GM10248 (cell line): ENCODE data around the gene CANT1.

Experiments used
- CTCF ChIA-PET: fragments of 300-600 bp; sonication (Branson Sonifier 250); formaldehyde crosslinking; extraction: SDS; loops from one replicate; lab custom pipeline; 2021; ENCODE audit warnings: antibody characterized with exemption; lab: Yijun Ruan, JAX
- POLR2A ChIA-PET: fragments of 350-650 bp; sonication (Branson Sonifier 250); formaldehyde crosslinking; extraction: SDS; loops from one replicate; lab custom pipeline; 2020; ENCODE audit warnings: antibody characterized with exemption; lab: Yijun Ruan, JAX
- DNase-seq: peaks from one replicate; pipeline ENCODE4 v3.0.0; 2012; ENCODE audit errors: extremely low spot score
- TF ChIP-seq, protein P1 (sequence below): IDR thresholded peaks from 2 replicates; pipeline ENCODE4 v1.5.1; 2012; ENCODE audit warnings: mild to moderate bottlenecking, low read depth; ENCODE audit errors: extremely low read depth, missing control alignments, control extremely low read depth

Gene CANT1

DNA sequence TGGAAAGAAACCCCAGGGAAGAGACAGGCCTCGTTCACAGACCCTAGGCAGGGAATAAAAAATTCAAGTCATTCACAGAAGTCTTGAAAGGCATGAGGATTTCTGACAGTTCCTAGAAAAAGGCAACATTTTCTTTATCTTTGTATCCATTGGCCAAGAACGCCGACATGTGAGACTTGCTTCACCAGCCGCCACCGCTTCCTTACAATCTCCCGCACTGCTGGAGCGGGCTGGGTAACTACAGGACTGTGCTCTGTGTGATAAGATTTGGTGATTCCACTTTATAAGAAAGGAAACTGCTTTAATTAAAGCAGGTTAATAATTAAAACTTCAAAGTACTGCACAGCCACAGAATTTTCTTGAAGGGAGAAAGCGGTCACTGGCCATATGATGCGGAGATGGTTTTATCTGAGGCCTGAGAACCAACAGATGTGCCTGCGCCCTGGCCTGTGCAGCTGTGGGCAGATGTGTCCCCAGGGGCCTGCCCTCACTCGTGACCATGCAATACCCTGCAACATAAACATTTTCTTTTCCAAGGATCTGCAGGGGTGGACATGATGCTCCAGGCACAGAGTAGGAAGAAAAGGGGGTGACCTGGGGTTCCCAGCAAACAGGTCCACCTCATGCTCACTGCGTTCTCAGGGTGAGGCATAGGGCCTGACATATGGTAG lies 16.9 kb downstream of the CANT1 start:
- no peak for DNase-seq
- ChIA-PET POLR2A (no interaction called here), CTCF (interaction anchor here (1.4 kb wide), 1 partner anchor 33 kb away, joined by 3 read pairs; no protein-coding TSS in a partner anchor)
- TF ChIP-seq, protein P1, sequence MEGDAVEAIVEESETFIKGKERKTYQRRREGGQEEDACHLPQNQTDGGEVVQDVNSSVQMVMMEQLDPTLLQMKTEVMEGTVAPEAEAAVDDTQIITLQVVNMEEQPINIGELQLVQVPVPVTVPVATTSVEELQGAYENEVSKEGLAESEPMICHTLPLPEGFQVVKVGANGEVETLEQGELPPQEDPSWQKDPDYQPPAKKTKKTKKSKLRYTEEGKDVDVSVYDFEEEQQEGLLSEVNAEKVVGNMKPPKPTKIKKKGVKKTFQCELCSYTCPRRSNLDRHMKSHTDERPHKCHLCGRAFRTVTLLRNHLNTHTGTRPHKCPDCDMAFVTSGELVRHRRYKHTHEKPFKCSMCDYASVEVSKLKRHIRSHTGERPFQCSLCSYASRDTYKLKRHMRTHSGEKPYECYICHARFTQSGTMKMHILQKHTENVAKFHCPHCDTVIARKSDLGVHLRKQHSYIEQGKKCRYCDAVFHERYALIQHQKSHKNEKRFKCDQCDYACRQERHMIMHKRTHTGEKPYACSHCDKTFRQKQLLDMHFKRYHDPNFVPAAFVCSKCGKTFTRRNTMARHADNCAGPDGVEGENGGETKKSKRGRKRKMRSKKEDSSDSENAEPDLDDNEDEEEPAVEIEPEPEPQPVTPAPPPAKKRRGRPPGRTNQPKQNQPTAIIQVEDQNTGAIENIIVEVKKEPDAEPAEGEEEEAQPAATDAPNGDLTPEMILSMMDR = no peak

DNA sequence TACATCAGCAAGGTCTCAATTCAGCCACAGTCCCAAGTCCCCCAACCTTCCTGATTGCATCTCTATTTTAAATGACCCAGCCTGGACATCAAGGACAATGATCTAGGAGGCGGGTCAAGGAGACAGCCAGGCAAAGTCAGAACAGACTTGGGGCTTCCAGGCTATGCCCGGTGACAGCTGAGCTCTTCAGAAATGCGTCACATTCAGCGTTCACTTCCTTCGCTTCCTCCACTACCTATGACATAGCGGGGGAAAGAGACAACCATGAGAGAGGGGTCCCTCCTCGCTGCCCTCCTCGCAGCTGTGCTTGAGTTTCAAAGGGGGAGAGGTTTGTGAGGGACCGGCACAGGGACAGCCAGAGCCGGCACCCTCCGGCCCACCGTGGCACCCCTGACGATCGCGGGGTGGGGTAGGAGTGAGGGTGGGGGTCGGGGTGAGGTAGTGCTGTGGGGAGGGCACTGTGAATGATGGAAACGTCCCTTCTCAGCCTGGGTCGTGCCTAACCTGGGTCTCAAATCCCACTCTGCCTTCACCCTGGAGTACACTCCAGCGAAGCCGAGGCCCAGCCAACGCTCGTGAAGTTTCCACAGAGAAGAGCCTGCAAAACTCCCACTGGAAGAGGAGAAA lies 17.5 kb downstream of the CANT1 start:
- no peak for DNase-seq
- ChIA-PET POLR2A (no interaction called here), CTCF (interaction anchor here (1.4 kb wide), 1 partner anchor 33 kb away, joined by 3 read pairs; no protein-coding TSS in a partner anchor)
- TF ChIP-seq, protein P1 = no peak

DNA sequence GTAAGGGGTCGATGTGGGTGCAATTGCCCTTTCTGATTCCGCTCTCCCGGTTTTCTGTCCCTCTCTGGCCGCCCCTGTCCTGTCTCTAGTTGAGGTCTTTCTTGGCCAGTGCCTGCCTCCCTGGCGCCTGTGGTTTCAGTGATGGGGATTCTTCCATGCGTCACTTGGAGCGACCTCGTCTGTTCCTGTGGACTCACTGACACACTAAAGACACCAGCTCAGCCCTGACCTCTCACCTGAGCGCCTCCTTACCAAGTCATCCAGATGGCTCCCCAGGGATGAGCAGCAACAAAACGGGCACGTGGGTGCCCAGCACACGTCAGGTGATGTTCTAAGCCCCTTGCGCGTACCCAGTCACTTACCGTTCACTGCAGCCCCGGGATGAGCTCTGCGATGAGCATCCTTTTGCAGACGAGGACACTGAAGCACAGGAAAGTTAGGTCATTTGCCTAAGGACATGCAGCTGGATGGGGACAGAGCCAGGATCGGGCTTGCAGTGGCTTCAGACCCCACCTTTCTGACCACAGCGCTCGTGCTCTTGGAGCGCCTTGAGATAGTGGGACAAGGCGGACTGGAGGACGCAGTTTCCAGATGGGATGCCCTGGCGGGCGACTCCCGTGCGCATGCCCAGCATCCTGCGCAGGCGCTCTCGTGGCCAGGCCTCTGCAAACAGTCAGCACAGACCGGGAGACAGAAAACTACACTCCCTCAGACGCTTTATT lies 18.4 kb downstream of the CANT1 start:
- TF ChIP-seq, protein P1 = no peak
- DNase-seq = no peak
- ChIA-PET CTCF (no interaction called here), POLR2A (no interaction called here)

DNA sequence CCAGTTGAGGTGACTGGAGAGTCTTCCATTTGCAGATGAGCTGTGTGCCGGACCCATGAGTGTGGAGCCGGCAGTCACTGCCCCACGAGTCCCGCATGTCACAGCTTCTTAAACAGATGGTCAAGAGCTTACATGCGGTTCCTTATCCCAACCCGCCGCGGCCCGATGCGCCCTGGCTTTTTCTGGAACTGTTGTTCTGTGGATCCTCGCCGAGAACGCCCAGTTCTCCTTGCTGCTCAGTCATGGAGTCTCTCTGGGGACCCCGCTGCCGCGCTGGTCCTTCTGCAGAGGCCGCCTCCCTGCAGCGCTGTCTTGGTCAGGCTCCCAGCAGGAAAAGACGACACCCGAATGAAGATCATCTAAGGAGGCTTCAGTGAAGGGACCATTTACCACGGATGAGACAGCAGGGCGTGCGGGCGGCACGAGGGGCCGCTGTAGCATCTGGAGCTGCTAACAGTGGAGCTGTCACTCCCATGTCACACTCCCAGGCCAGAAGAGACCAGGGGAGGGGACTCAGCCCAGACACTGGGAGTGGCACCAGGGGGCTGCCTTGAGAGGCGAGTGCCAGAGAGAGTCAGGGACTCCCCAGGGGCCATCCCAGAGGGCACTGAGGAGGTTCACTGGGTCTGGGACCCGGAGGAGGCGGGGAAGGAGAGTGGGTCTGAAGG lies 19.1 kb downstream of the CANT1 start:
- CTCF ChIA-PET = no interaction called here
- POLR2A ChIA-PET = no interaction called here
- no peak for DNase-seq
- TF ChIP-seq, protein P1 = no peak

DNA sequence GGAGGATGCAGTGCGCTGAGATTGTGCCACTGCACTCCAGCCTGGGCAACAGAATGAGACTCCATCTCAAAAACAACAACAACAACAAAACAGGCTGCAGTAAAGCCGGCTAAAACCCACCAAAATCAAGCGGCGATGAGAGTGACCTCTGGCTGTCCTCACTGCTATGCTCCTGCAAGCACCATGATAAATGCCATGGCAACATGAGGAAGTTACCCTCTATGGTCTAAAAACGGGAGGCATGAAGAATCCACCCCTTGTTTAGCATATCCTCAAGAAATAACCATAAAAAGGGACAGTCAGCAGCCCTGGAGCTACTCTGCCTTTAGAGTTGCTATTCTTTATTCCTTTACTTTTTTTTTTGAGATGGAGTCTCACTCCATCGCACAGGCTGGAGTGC lies 21.4 kb downstream of the CANT1 start:
- ChIA-PET CTCF (interaction anchor here (1.5 kb wide), 1 partner anchor 8 kb away, joined by 4 read pairs; no protein-coding TSS in a partner anchor), POLR2A (no interaction called here)
- TF ChIP-seq, protein P1 = no peak
- no peak for DNase-seq
